HG02970 (cell line): ENCODE results near the gene CBX2.

ENCODE experiments used
- ATAC-seq: cut with Tn5 transposase; IDR thresholded peaks from one replicate; pipeline ENCODE4 v1.9.1; 2021; ENCODE audit warnings: mild to moderate bottlenecking, moderate library complexity, moderate number of reproducible peaks; ENCODE audit not compliant: unreplicated experiment, low FRiP score

CBX2 gene

DNA sequence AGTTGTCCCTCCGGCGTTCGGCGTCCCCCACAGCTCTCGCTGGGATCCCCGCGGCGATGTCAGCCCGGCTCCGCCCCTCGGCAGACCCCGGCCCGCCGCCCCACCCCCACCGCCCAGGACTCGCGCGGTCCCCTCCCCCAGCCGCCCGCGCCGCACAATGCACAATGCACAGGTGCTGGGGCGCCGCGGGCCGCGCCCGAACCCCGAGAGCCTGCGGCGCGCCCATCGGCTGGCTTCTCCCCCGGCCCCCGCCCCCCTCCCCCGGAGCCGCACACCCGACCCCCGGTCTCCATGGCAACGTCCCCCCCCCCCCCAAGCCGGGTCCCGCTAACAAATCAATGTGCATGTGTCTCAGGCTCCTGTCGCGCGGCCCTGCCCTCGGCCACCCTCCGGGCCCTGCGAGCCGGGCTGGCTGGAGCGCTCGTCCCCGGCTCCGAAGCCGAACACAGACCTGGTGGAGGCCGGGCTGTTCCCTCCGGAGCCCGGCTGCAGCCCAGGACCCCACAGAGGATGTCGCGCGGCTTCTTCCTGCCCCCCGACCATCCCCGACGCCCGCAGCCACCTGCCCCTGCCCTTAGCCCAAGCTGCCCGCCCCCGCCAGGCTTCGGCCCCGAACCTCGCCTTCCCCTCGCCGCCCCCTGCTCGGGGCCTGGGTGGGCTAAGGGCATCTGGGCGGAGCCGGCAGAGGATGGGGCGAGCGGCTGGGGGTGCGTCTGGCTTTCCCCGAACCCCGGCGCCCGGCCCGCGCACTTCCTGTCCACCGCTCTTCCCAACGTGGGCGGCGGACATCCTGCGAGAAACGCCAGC is 19.7 kb downstream of the CBX2 start:
- peak; percentile 15 for ATAC-seq

GRCh38 chr17:79798299-79799173 is 20.6 kb downstream of the CBX2 start:
- no peak for ATAC-seq

GRCh38 chr17:79799174-79799537 is 21.2 kb downstream of the CBX2 start:
- no peak for ATAC-seq

GRCh38 chr17:79799538-79800324 is 21.8 kb downstream of the CBX2 start:
- no peak for ATAC-seq

DNA sequence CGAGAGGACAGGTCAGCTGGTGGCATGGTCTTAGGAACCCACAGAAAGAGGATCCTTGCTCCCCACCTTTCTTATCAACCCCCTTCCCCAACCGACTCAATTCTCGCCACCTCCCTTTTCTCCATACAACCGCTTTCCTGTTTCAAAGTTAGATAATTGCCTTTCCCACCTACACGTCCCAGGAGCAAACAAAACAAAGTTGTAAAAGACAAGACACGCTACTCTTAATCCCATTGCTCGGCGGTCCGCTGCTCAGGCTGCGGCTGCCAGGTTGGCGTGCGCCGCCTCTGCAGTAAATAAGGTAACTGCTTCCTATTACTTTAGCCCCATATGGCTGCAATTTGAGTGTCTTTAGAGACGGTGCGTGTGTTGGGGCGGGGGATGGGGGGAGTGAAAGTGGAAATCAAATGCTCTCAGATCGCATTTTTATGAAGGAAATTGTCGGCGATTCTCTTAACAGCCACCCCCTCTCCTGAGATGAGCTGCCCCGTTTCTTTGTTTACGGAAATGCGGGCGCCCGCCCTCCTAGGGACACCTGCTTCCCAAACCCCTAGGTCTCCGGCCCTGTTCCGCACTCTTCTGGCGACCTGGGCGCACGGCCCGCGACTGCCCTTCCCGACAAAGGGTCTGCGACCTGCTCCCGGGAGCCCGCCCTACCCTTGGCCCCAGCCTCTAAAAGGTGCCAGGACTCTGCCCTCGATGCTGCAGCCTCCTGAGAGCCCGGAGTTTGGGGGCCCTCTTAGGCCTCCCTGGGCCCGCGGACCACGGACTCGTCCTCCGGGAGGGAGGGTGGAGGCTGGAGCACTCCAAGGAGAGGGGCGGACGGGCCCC is 22.6 kb downstream of the CBX2 start:
- ATAC-seq, result no peak

DNA sequence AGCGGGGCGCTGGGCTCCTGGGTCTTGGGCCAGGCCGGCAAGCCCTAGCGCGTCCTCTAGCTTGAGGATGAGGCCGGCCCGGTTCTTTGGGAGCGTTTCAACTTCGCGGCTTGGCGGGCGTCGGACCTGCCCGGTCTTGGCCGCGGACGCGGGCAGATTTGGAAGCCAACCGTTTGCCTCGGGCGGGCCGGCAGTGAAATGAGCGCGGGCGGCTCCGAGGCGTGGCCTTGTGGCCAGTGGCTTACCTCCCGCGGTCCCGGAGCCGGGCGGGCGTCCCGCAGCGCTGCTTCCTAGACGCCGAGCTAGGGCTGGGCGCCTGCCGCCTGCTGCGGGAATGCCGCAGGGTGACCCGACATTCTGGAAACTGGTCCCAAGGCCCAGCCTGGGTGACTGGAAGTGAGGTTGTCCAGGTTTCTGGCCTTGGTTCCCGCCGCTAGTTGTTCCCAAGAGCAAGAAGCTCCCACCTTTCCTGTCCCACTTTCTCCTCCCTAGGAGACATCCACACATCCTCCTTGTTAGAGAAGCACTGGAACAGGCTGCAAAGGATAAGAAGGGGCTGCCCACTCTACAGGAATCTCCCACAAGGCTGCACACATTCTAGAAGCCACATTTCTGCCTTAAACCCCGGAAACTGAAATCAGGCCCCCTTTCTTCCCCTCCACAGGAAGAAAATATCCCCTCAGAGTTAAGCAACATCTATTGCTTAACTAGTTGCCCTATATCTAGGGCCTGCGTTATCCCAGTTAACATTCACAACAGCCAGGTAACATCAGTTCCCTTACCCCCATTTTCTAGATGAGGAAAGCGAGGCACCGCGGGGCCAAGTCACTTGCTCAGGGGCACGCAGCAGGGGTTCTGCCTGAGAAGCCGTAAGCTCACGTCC is 23.4 kb downstream of the CBX2 start:
- no peak for ATAC-seq

DNA sequence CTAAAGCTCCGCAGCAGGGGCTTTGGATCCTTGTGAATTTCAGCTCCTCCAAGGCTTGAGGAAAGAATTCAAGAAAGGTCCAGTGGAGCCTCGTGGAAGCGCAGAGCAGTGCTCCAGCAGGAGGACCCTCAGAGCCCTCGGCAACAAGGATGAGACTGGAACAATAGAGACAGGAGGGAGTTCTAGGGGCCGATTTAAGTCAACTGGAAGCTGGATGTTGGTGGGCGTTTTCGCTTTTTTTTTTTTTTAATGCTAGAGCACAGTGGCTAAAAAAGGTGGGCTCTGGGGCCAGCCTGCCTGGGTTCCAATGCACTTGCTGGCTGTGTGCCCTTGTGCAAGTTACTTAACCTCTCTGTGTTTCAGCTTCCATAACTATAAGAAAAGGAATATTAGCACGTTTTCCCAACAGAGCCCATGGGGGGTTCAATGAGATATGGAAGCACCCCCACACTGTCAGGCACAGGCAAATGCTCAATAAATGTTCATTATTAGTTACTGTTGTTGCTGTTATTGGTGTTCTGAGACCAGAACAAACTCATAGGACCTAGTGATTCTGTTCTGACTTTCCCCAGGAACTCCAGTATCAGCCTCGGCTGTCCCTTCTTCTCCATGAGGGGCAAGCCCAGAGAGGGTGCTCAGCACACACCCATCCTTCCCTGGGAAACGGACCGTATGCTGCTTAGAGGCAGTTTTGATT is 24.2 kb downstream of the CBX2 start:
- no peak for ATAC-seq

DNA sequence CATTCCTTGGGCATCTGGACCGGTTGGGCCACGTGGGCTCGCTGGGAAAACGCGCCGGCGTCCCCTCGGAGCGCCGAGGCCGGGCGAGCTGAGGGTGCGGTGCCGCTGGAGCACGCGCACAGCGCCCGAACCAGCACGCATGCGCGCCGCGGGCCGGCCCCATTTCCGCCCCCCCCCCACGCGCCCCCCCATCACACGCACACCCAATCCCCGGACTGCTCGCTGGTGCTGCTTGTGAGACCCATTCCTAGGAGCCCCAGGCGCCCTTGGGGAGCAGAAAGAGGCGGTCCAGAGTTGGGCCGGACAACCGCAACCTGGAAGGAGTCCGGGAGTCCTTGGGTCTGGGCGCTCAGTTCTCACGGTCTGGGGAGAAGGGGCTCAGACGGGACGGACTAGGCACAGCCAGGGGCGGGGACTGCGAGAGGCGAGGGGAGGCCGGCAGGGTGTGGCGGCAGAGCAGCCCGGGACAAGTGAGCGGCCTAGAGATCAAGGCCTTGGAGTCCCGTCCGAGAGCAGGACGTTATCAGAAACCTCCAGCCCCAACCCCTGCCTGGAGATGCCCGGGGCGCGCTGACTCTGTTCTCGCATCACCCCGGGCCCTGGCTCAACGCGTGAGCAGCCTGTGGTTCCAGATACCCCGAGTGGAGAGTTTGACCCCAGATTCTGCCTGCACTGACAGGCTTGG is 24.9 kb downstream of the CBX2 start:
- ATAC-seq, result no peak

GRCh38 chr17:79803421-79803996 is 25.6 kb downstream of the CBX2 start:
- no peak for ATAC-seq

- ATAC-seq, result peak; percentile 64
Observed at GRCh38 chr17:79803997-79804855, 26.3 kb downstream of the CBX2 start.

DNA sequence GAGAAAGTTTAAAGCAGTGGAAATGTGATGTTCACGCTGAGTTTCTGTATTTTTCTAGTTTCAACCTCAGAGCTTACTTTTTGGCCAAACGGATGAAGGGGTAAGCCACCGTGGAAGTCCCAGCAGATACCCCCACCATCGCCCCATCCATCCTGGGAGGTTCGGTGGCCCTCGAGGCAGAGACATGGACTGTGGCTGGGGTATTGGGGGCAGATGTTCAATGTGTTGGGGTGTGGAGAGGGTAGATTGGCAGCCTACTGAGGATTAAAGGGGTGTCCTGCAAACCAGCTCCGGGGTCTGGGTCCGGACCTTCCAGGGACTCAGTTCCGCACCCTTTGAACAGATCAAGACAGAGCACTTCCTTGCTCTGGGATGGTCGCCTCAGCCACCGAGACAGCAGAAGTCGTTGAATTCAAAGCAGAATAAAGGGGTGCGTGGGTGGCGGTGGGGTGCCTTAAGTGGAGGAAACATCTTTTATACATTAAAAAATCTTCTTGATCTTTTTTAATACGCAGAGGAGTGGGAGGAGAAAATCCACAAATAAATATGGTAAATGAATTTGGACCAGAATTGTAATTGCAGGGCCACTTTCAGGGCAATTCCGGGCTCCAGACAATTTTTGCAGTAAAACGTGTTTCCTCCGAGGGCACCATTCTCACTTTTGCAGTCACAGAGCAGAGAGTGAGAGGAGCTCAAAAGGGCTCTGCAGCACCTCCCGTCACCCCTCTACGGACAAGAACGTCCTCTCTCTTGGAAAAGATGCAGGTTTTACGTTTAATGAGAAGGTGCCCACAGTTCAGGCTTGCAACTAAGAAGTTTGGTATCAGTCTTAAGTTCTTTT is 27.1 kb downstream of the CBX2 start:
- no peak for ATAC-seq

GRCh38 chr17:79806446-79806760 is 28.5 kb downstream of the CBX2 start:
- ATAC-seq, result no peak

- no peak for ATAC-seq
Observed at GRCh38 chr17:79806863-79807720, 29.1 kb downstream of the CBX2 start.

DNA sequence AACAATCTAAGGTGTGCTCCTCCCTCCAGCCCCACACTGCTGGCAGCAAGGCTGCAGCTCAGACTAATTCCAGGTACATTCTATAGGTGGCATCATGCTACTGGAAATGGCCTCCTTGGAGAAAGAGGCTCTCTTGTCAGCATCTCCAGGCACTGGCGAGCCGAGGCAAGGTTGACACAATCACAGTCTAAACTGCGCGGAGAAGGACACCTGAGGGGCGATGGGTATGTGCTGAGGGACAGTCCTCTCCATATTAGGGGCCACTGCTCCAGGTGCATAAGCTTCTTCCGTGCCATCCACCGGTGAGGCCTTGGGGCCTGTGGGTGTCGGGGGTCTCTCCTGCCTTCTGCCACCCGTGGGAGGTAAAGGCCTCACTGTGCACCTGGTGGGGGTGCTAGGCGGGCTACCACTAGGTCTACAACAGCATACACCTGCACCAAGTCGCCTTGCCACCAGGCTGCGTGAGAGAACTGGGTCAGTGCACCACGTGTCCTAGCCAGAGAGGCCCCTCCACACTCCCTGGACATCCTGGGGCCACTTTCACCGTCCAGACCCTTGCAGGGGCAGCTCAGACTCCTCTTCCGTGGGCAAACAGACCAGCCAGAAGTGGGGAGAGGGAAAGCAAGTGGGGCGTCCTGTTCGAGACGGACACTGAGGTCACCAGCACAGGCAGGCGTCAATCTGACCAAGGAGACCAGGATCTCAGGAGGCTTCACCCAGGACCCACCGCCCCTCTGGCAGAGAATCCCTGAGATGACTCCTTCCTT is 31.0 kb downstream of the CBX2 start:
- ATAC-seq, result no peak
